ENCODE measurements around the gene PPM1H.
"Not testable (repeated sequence)": the region's sequence is repeated elsewhere in the genome, so short reads cannot be mapped to it uniquely, and the experiment has no call there.

PPM1H gene

DNA sequence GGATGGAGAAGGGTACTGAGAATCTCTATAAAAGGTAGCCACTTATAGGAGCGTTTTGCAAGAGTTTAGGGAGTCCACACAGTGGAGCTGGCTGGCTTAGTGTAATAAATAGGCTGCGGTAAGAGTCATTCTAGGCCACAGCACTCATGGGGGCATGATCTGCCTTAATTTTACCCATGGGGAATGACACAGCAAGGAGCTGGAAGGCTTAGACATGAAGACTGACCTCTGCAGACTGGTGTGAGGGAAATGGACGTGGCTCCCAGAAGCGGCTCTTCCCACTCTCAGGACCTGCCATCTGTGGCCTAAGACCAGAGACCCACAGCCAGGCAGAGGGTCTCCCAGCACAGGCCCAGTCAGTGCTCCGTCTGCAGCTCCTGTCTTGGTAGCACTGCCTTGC, 173.3 kb downstream of the PPM1H start:
- DNase-seq = no peak

DNA sequence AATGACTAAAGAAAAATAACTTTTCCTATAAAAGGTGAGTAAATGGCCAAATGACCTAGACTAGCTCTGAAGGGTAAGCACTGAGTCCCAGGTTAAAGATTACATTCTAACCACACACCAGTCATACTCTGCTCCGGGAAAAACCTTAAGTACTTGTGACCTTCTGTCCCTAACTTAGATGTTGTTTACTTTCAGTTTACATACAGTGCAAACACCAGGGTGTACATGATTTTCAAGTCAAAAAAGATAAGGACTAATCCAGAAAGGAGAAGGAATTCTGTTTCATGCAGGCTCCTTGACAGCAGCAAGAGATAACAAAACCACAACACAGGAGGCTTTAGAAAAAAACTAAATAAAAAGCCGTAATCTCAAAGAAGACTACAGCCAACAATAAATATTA, 174.2 kb downstream of the PPM1H start:
- DNase-seq = peak; percentile 78

GRCh38 chr12:62760341-62760740, 174.6 kb downstream of the PPM1H start:
- DNase-seq = peak; percentile 31

DNA sequence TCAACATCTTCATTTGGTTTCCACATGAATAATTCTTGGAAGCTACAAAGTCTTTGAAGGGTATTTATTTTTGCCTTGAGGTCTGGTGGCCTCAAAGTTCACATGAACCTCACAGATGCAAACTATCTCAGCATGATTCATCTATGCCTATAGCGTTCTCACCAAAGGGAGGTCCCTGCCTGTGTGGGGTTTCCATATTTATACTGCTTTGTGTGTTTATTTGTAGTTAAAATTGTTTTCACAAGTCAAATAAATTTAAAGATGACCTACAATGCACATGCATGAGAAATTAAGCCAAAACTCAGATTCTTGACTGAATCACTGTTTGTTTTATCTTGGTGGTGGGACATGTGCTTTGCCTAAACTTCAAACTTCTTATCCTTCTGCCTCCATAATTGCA, 176.7 kb downstream of the PPM1H start:
- DNase-seq = no peak

DNA sequence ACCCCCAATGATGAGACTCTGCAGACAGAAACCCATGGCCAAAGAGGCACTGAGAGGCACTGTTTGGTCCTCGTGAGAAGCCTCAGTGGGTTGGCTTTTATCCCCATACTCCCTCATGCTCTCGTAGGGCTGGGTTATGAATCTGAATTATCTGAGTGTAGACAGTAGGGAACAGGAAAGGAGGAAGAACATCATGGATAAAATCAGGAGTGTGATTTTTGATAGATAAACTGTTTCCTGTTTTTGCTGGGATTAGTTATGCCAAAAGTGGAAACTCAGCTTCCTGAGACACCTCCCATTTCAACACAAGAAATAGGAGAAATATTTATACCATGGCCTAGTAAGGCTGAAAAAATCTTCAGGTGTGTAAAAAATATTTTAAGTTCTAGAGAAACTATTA, 177.9 kb downstream of the PPM1H start:
- DNase-seq = no peak

DNA sequence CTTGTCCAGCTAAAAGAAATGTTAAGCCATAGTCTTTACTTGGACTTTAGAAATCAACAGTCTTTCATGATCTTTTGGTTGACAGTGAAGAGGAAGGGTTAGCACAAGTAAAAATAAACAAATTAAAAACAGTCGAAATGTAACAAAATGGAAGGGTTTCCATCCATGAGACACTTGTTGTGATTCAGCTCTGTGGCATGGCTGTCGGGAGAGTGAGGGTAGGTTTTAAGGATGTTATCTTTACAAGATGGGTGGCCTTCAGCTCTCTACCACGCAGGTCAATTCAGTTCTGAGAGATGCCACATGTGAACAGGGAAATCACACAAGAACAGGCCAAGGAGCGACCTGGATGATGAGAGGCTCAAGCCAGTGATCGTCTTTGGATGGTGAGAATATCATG, 180.2 kb downstream of the PPM1H start:
- no peak for DNase-seq

GRCh38 chr12:62751810-62752155, 183.2 kb downstream of the PPM1H start:
- no peak for DNase-seq

- no peak for DNase-seq
These were observed 183.8 kb downstream of the PPM1H start for GRCh38 chr12:62750941-62751809.

- DNase-seq = no peak
These were observed 185.4 kb downstream of the PPM1H start for GRCh38 chr12:62749586-62749985.

DNA sequence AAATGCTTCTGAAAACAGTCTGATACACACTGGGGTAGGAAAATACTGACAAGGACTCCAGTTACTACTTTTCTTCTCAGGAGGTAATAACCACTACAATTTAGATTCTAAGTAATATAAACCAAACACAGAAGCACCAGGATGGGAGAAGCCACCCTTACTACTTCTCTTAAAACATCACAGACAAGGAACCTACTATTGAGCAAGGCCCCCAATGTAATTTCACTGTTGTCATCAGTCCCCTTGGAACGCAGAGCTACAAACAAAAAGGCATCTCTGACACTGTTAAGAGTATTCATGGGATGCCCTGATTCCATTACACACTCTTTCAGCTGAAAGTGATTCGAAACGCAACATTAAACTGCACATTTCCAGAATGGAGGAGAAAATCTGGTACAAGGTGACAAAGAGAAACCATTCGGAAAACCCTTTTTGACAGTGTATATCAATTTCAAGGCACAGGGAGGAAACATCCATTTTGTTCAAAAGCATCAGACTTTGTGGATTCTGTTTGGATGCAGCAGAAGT, 185.9 kb downstream of the PPM1H start:
- no peak for DNase-seq

- no peak for DNase-seq
These were observed 190.4 kb downstream of the PPM1H start for GRCh38 chr12:62744551-62744950.

DNA sequence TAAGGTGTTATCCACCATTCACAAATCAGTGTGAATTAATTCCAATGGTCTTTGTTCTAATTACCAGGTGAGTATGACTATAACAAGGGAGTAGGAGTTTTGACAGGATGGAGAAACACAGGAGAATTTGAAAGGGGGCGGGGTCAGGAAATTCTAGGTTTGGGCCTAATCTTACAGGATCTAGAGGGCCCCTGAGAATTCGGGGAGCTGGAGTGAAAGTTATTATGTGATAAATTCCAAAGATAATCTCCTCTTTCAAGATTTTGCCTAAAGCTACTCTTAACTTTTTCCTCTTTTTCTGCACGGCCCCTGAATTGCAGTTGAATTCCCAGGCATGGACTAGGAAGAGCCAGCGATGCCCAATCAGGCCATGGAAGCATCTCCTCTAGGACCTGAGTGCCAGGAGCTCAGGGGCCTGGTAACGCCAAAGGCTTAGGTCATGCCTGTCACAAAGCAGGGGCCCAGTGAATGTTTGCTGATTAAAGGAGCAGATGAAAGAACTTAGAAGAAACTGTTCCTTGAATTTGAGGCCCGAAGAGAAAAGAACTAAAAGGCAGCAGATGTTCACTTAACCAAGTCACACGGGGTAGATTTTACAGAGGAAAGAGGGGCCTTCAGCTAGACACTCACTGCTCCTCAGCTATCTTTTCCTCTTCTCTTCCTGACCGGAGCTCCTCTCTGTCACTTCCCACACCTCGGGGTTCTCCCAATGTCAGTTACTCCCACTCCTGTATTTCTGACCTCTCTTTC, 195.5 kb downstream of the PPM1H start:
- DNase-seq = peak; percentile 53

- DNase-seq = peak; percentile 74
These were observed 196.3 kb downstream of the PPM1H start for GRCh38 chr12:62738616-62739015.

- DNase-seq = peak; percentile 52
These were observed 196.8 kb downstream of the PPM1H start for GRCh38 chr12:62738105-62738504.

DNA sequence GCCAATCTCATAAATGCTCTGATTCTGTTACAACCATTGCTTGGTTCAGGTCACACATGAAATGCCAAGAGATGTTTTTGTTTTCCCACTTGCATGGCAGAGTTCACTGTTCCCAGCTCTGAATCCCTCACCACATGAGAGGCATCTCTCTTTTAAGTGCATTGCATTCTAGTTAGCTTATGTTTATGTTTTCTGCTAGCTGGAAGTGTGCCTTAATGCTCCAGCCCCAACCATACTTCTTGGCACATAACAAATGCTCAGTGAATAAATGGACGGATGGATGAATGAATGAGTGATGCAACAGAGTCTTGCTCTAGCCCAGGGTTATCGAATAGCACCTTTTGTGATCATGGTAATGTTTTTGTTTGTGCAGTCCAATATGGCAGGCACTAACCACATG, 197.3 kb downstream of the PPM1H start:
- DNase-seq = no peak

GRCh38 chr12:62737188-62737587, 197.8 kb downstream of the PPM1H start:
- DNase-seq = no peak

DNA sequence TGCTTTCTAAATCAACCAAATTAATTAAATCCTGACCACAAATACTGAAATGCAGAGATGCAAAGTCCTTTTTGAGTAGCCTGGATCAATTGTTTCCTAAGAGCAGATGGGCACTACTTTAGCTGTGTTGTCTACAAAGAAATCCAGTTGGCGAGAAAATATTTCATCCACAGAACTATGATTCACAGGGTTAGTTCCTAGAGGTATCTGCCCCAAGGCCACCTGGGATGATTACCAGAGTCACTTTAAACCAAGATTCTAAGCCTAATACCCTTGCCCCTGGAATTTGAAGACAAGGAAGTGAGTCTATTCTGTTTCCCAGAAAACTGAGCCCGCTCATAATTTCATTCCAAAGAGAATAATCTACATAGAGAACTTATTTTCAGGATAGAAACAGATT, 198.4 kb downstream of the PPM1H start:
- DNase-seq = peak; percentile 52

DNA sequence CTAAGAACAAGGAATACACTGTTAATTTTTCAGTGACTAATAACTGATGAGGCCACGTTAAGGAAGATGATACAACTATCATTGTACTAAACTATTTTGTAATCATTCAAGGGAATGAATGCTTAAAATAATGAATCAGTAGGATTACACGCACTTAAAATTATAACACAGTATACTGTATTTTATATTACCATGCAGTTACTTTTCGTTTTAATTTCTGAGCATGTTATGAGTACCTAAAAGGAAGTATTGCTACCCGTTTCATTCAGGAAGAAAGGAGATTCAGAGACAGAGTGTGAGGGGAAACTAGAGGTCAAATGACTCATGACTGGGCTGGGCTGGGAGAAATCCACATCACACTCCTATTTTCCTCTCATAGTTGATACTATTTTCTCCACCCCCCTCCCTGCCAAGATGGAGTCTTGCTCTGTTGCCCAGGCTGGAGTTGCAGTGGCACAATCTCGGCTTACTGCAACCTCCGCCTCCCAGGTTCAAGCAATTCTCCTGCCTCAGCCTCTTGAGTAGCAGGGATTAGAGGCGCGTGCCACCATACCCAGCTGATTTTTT, 202.0 kb downstream of the PPM1H start:
- peak; percentile 88 for DNase-seq

- peak; percentile 78 for DNase-seq
These were observed 203.7 kb downstream of the PPM1H start for GRCh38 chr12:62731055-62731820.

DNA sequence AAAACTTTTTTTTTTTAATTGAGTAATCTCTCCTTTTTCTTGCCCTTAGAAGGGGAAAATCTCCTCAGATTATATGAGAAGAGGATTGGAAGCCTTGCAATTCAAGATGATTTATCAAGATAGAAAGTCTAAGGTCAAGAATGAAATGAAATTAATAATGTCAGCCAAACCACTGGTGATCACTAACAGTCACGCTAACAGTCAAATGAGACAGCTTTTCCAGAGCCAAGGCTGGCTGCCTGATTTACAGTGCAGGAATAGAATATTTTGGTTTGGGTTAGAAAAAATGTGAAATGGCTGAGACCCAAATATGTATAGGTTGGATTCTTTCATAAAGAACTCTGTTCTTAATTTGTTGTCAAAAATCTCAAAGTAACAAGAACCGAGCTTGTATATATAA, 204.3 kb downstream of the PPM1H start:
- peak; percentile 77 for DNase-seq

- not testable (repeated sequence) for DNase-seq
These were observed 205.1 kb downstream of the PPM1H start for GRCh38 chr12:62729579-62730544.

DNA sequence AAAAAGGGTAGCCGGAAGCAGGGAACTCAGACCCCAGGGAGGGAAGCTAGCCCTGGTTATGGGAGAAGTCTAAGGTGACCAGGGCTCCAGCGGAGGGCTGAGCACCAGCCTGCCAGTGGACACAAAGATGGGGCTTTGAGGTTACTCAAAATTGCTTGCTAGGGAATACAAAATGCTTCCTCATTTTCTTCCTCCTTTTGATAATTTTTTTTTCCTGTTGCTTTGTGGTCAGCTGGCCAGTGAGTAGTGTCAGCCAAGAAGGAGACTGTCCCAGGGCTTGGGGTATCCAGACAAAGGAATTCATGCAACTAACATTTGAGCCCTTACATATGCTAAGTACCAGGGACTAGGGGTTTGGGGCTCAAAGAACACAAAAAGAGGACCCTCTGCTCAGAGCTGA, 206.2 kb downstream of the PPM1H start:
- no peak for DNase-seq
